Measurements from ENCODE around the gene AJM1. TPM values are rescaled to one million over a fixed set of nuclear protein-coding genes. Genes with fewer than 3 reads are reported as not detected.
A peak's percentile ranks its signal among the peaks of the same experiment; 100 is the strongest.

The AJM1 gene
- total RNA-seq, 1 experiment from 2014 or later = 7.2 TPM

DNA sequence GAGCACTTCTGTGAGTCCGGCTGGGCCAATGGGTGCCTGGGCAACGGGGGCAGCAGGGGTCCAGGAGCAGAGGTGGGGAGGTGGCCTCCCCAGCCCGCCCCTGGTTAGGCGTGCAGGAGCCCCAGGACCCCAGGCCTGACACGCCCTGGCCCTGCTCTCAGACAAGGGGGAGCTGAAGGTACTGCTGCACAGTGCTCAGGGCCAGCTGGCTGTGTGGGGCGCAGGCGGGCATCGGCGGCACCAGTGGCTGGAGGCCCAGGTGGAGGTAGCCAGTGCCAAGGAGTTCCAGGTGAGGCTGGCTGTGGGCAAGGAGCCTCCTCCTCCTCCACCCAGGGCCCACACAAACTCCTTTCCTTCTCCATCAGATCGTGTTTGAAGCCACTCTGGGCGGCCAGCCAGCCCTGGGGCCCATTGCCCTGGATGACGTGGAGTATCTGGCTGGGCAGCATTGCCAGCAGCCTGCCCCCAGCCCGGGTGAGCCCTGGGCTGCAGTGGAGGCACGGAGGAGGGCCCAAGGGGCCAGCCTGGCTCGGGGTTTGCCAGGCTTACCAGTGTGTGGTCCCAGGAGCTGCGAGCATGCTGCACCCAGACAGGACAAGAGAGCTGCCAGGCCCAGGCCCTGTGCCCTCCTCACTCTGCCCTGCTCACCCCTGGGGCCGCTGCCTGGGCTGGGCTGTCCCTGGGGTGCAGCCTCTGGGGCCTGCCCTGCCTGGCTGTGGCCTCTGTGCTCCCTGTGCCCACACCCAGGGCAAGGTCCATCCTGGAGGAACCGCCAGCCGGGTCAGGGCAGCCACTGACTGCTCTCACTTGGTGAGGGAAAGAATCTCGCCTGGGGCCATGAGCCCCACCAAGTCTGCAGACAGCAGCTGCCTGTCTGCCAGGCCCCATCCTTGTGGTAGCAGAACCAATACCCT is 16.8 kb downstream of the AJM1 start:
- ATAC-seq (peak; percentile 42), DNase-seq (ENCODE audit: low read depth, low spot score) (no peak)
- H3K36me3 ChIP-seq (ENCODE audit: control insufficient read depth, insufficient read depth, low read length) = no peaks in the 10 kb centered on the region
- peaks cover 33% of the 10 kb centered on the region for H3K4me1 ChIP-seq (ENCODE audit: control insufficient read depth, insufficient read depth, low read length)
- no TSS peak for BruUV-seq (replicated peaks)
- no peak; the same call in 1 of the 2 replicates for TF ChIP-seq TCF7L2 (IDR thresholded peaks at IDR 0.05; ENCODE audit: low read depth, low read length)
- no peak; the same call in 1 of the 2 replicates for TF ChIP-seq POLR2AphosphoS5 (IDR thresholded peaks at IDR 0.05; ENCODE audit: low read depth, low read length)
- TF ChIP-seq SIN3A (IDR thresholded peaks at IDR 0.05; ENCODE audit: borderline replicate concordance, insufficient read depth, low read depth, low read length) = no peak
- TF ChIP-seq, protein P1, sequence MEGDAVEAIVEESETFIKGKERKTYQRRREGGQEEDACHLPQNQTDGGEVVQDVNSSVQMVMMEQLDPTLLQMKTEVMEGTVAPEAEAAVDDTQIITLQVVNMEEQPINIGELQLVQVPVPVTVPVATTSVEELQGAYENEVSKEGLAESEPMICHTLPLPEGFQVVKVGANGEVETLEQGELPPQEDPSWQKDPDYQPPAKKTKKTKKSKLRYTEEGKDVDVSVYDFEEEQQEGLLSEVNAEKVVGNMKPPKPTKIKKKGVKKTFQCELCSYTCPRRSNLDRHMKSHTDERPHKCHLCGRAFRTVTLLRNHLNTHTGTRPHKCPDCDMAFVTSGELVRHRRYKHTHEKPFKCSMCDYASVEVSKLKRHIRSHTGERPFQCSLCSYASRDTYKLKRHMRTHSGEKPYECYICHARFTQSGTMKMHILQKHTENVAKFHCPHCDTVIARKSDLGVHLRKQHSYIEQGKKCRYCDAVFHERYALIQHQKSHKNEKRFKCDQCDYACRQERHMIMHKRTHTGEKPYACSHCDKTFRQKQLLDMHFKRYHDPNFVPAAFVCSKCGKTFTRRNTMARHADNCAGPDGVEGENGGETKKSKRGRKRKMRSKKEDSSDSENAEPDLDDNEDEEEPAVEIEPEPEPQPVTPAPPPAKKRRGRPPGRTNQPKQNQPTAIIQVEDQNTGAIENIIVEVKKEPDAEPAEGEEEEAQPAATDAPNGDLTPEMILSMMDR (IDR thresholded peaks at IDR 0.05) = no peak
- TF ChIP-seq, protein P2, sequence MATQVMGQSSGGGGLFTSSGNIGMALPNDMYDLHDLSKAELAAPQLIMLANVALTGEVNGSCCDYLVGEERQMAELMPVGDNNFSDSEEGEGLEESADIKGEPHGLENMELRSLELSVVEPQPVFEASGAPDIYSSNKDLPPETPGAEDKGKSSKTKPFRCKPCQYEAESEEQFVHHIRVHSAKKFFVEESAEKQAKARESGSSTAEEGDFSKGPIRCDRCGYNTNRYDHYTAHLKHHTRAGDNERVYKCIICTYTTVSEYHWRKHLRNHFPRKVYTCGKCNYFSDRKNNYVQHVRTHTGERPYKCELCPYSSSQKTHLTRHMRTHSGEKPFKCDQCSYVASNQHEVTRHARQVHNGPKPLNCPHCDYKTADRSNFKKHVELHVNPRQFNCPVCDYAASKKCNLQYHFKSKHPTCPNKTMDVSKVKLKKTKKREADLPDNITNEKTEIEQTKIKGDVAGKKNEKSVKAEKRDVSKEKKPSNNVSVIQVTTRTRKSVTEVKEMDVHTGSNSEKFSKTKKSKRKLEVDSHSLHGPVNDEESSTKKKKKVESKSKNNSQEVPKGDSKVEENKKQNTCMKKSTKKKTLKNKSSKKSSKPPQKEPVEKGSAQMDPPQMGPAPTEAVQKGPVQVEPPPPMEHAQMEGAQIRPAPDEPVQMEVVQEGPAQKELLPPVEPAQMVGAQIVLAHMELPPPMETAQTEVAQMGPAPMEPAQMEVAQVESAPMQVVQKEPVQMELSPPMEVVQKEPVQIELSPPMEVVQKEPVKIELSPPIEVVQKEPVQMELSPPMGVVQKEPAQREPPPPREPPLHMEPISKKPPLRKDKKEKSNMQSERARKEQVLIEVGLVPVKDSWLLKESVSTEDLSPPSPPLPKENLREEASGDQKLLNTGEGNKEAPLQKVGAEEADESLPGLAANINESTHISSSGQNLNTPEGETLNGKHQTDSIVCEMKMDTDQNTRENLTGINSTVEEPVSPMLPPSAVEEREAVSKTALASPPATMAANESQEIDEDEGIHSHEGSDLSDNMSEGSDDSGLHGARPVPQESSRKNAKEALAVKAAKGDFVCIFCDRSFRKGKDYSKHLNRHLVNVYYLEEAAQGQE (IDR thresholded peaks at IDR 0.05; ENCODE audit: insufficient read depth in 1 of 2, low read depth in 2 of 2, low read length in 1 of 2) = no peak
- intact Hi-C loops (cut with micrococcal nuclease; ENCODE audit: unreplicated experiment) (no loop called here), in situ Hi-C loops (cut with HindIII; ENCODE audit: low pct_unique_long_range_greater_than_20kb, low sequenced_read_pairs) (no loop called here)
- no peak overlapping the region for H3K4me3 ChIP-seq (ENCODE audit: low read depth in 2 of 2, low read length in 2 of 2)
- CTCF ChIA-PET = no interaction called here
- POLR2A ChIA-PET = no interaction called here
- H3K9me3 ChIP-seq (ENCODE audit: control insufficient read depth, insufficient read depth, low read depth, low read length) = no peaks in the 10 kb centered on the region
- no peak overlapping the region; the same call in 1 of the 2 replicates for H3K27ac ChIP-seq (ENCODE audit: low read length)
- no peaks in the 10 kb centered on the region for H3K27me3 ChIP-seq (ENCODE audit: control insufficient read depth, insufficient read depth, low read length)

DNA sequence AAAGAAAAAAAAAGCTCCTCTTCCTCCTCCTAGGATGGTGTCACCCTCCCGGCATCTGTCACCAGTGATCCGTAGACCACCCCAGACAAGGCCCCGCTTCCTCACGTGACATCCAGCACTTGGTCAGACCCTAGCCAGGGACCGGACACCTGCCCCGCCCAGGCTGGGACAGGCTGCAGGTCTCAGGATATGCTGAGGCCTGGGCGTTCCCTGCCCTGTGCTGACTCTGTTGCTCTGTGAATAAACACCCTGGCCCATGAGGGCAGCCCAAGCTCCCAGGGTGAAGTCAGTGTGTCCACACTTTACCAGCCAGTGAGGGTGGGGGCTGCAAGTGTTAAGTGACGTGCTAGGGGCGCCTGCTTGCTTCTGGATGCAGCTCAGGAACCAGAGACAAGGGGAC is 18.3 kb downstream of the AJM1 start:
- POLR2A ChIA-PET = no interaction called here
- BruUV-seq (replicated peaks) = no TSS peak

More for the DNA sequence above, 18.3 kb downstream of the AJM1 start:
- Histone ChIP-seq H3K9me3 (ENCODE audit: control insufficient read depth, insufficient read depth, low read depth, low read length) (no peaks in the 10 kb centered on the region), H3K4me3 (ENCODE audit: low read depth in 2 of 2, low read length in 2 of 2) (no peak overlapping the region), H3K4me1 (ENCODE audit: control insufficient read depth, insufficient read depth, low read length) (peaks cover 36% of the 10 kb centered on the region), H3K36me3 (ENCODE audit: control insufficient read depth, insufficient read depth, low read length) (no peaks in the 10 kb centered on the region), H3K27ac (ENCODE audit: low read length) (no peak overlapping the region), H3K27me3 (ENCODE audit: control insufficient read depth, insufficient read depth, low read length) (no peaks in the 10 kb centered on the region)
- in situ Hi-C loops (cut with HindIII; ENCODE audit: low pct_unique_long_range_greater_than_20kb, low sequenced_read_pairs) (no loop called here), intact Hi-C loops (cut with micrococcal nuclease; ENCODE audit: unreplicated experiment) (no loop called here)
- TF ChIP-seq TCF7L2 (IDR thresholded peaks at IDR 0.05; ENCODE audit: low read depth, low read length) (no peak), SIN3A (IDR thresholded peaks at IDR 0.05; ENCODE audit: borderline replicate concordance, insufficient read depth, low read depth, low read length) (no peak), POLR2AphosphoS5 (IDR thresholded peaks at IDR 0.05; ENCODE audit: low read depth, low read length) (no peak)
- TF ChIP-seq, protein P2 (IDR thresholded peaks at IDR 0.05; ENCODE audit: insufficient read depth in 1 of 2, low read depth in 2 of 2, low read length in 1 of 2) = no peak
- TF ChIP-seq, protein P1 (IDR thresholded peaks at IDR 0.05) = no peak
- CTCF ChIA-PET = no interaction called here
- DNase-seq (ENCODE audit: low read depth, low spot score) (no peak), ATAC-seq (no peak)

Measured in Panc1 (cell line).